ENCODE data around the gene INHBB. TPM values are rescaled to one million over a fixed set of nuclear protein-coding genes. Genes with fewer than 3 reads are reported as not detected.

Gene INHBB
- total RNA-seq = 0.16 TPM in 1 of 2 replicates, not detected in the other
- long read RNA-seq = 0 reads

DNA sequence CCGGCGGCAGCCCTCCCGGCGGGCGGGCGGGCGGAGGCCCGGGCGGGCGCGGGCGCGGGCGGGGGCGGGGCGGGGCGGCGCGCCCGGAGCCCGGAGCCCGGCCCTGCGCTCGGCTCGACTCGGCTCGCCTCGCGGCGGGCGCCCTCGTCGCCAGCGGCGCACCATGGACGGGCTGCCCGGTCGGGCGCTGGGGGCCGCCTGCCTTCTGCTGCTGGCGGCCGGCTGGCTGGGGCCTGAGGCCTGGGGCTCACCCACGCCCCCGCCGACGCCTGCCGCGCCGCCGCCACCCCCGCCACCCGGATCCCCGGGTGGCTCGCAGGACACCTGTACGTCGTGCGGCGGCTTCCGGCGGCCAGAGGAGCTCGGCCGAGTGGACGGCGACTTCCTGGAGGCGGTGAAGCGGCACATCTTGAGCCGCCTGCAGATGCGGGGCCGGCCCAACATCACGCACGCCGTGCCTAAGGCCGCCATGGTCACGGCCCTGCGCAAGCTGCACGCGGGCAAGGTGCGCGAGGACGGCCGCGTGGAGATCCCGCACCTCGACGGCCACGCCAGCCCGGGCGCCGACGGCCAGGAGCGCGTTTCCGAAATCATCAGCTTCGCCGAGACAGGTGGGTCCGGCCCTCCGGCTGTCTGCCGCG, at the start of gene INHBB:
Gene INHBB (plus strand): TSS at position 111 of the 641 bp plus-strand sequence. CDS start 53 bp downstream, at position 164.
- H3K9me3 Mint-ChIP-seq (ENCODE audit: low read depth) = no peaks in the 10 kb centered on the region
- H3K36me3 Mint-ChIP-seq (ENCODE audit: insufficient read depth) = no peaks in the 10 kb centered on the region
- peak within 1 kb of the TSS; percentile 62 for H3K4me3 Mint-ChIP-seq (ENCODE audit: low read depth)
- DNase-seq (ENCODE audit: low spot score, unreplicated experiment) = no peak
- peaks cover 65% of the 10 kb centered on the region for H3K27me3 Mint-ChIP-seq
- peaks cover 14% of the 10 kb centered on the region for H3K4me1 Mint-ChIP-seq (ENCODE audit: low read depth)
- TF ChIP-seq, protein P1, sequence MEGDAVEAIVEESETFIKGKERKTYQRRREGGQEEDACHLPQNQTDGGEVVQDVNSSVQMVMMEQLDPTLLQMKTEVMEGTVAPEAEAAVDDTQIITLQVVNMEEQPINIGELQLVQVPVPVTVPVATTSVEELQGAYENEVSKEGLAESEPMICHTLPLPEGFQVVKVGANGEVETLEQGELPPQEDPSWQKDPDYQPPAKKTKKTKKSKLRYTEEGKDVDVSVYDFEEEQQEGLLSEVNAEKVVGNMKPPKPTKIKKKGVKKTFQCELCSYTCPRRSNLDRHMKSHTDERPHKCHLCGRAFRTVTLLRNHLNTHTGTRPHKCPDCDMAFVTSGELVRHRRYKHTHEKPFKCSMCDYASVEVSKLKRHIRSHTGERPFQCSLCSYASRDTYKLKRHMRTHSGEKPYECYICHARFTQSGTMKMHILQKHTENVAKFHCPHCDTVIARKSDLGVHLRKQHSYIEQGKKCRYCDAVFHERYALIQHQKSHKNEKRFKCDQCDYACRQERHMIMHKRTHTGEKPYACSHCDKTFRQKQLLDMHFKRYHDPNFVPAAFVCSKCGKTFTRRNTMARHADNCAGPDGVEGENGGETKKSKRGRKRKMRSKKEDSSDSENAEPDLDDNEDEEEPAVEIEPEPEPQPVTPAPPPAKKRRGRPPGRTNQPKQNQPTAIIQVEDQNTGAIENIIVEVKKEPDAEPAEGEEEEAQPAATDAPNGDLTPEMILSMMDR (IDR thresholded peaks at IDR 0.05; ENCODE audit: unreplicated experiment) = no peak
- H3K27ac Mint-ChIP-seq = peak within 1 kb of the TSS; percentile 80

DNA sequence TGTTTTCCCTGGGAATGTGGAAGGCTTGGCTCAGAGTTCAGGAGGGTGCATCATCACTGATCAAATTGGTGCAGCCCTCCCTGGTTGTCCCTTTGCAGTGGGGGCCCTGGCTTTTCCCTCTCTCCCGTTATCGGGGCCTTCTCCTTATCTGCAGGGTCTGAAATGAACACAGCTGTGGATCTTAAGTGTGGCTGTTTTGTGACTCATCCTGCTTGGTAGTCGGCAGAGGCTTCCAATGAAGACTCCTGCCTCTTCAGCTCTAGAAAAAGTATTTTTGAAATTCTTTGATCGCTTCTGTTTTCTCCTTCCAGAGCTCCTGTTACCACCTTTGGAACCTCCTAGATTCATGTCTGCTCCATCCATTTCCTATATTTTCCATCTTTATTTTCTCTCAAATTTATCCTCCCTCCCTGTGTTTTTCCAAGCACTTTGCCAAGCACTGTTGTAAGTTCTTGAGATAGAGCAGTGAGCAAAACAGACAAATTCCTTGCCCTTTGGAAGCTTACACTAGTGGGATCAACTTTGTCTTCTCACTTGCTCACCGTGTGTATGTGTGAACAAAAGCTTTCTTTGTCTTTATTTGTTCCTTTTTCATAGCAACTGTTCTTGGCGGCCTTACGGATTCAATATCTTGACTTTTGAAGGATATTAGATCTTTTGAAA, 47.6 kb upstream of the INHBB start:
- Mint-ChIP-seq H3K27me3 (peaks cover 2% of the 10 kb centered on the region), H3K4me3 (ENCODE audit: low read depth) (no peak overlapping the region), H3K27ac (no peak overlapping the region), H3K36me3 (ENCODE audit: insufficient read depth) (peaks cover 25% of the 10 kb centered on the region), H3K9me3 (ENCODE audit: low read depth) (no peaks in the 10 kb centered on the region), H3K4me1 (ENCODE audit: low read depth) (peaks cover 4% of the 10 kb centered on the region)
- no peak for DNase-seq (ENCODE audit: low spot score, unreplicated experiment)
- TF ChIP-seq, protein P1 (IDR thresholded peaks at IDR 0.05; ENCODE audit: unreplicated experiment) = no peak

DNA sequence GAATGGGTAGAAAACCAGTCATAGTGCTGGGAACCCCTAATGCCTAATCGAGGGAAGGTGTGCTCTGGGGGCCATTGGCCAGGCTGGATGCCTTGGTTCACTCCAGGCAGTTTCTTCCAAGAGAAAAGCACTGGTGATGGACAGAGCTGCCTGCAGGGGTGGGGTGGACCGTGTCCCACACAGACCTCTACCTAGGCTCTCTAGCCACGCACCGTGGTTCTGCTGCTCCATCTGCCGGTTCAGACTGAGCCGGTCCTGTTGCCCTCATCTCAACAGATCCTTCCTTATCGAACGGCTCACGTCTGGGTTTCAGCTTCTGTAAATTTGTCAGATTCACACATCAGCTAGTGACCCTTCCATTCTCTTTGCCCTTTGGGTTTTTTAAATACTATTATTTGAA, 46.9 kb upstream of the INHBB start:
- no peak for DNase-seq (ENCODE audit: low spot score, unreplicated experiment)
- Mint-ChIP-seq H3K4me3 (ENCODE audit: low read depth) (no peak overlapping the region), H3K4me1 (ENCODE audit: low read depth) (peaks cover 4% of the 10 kb centered on the region), H3K36me3 (ENCODE audit: insufficient read depth) (peaks cover 26% of the 10 kb centered on the region), H3K9me3 (ENCODE audit: low read depth) (no peaks in the 10 kb centered on the region), H3K27me3 (peaks cover 7% of the 10 kb centered on the region), H3K27ac (no peak overlapping the region)
- TF ChIP-seq, protein P1 (IDR thresholded peaks at IDR 0.05; ENCODE audit: unreplicated experiment) = no peak

DNA sequence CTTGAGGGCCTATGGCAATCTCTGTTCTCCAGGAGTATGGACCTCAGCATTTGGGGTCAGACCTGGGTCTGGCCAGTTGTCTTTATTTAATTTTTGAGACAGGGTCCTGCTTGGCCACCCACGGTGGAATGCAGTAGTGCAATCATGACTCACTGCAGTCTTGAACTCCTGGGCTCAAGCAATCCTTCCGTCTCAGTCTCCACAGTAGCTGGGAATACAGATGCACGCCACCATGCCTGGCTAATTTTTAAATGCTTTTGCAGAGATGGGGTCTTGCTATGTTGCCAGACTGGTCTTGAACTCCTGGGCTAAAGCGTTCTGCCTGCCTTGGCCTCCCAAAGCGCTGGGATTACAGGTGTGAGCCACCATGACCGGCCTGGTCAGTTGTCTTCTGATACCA, 46.4 kb upstream of the INHBB start:
- no peaks in the 10 kb centered on the region for H3K9me3 Mint-ChIP-seq (ENCODE audit: low read depth)
- no peak for DNase-seq (ENCODE audit: low spot score, unreplicated experiment)
- peaks cover 24% of the 10 kb centered on the region for H3K36me3 Mint-ChIP-seq (ENCODE audit: insufficient read depth)
- no peak overlapping the region for H3K4me3 Mint-ChIP-seq (ENCODE audit: low read depth)
- TF ChIP-seq, protein P1 (IDR thresholded peaks at IDR 0.05; ENCODE audit: unreplicated experiment) = no peak
- H3K27ac Mint-ChIP-seq = no peak overlapping the region
- H3K4me1 Mint-ChIP-seq (ENCODE audit: low read depth) = peaks cover 4% of the 10 kb centered on the region
- H3K27me3 Mint-ChIP-seq = peaks cover 7% of the 10 kb centered on the region

DNA sequence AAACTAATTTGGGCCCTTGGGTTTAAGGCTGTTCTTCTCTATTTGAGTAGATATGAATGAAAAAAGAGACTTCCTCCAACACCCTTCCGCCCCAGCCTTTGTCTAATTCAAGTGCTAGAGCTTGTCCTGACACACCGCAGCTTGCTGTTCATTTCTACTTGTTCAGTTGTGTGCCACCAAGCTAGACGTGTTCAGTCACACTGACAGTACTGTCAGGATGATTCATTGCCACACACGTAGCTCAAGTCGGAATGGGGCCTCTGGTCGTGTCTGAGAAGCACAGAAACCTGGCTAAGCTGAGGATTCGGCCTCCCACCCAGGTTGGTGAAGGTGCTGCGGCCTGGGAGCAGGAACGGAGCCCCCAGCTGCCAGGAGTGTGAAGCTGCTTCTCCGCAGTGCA, 45.6 kb upstream of the INHBB start:
- no peak for DNase-seq (ENCODE audit: low spot score, unreplicated experiment)

More for the DNA sequence above, 45.6 kb upstream of the INHBB start:
- H3K36me3 Mint-ChIP-seq (ENCODE audit: insufficient read depth) = peaks cover 23% of the 10 kb centered on the region
- H3K4me1 Mint-ChIP-seq (ENCODE audit: low read depth) = peaks cover 6% of the 10 kb centered on the region
- no peak overlapping the region for H3K4me3 Mint-ChIP-seq (ENCODE audit: low read depth)
- peaks cover 7% of the 10 kb centered on the region for H3K27me3 Mint-ChIP-seq
- TF ChIP-seq, protein P1 (IDR thresholded peaks at IDR 0.05; ENCODE audit: unreplicated experiment) = no peak
- H3K9me3 Mint-ChIP-seq (ENCODE audit: low read depth) = no peaks in the 10 kb centered on the region
- no peak overlapping the region for H3K27ac Mint-ChIP-seq
